ENCODE measurements around the gene BOLA3. TPM values are rescaled to one million over a fixed set of nuclear protein-coding genes. Genes with fewer than 3 reads are reported as not detected.

The BOLA3 gene
- total and polyA plus RNA-seq, 10 of the 15 experiments (the other 5 are each of a cell fraction or from before 2014, with no cell fraction given): 62.6 to 300 (median 134) TPM

GRCh38 chr2:74087696-74088095, 60.0 kb downstream of the BOLA3 start:
- no peak overlapping the region for H2AFZ ChIP-seq (ENCODE audit: control insufficient read depth, low read depth, low read length)
- no peaks in the 10 kb centered on the region for H3K79me2 ChIP-seq (ENCODE audit: control insufficient read depth, insufficient read depth, low read length)
- no peak overlapping the region for H3K4me2 ChIP-seq (ENCODE audit: control insufficient read depth, insufficient read depth)
- ATAC-seq (no peak), DNase-seq (ENCODE audit: low read depth, low spot score) (no peak), FAIRE-seq (no peak)
- no peak overlapping the region for H3K27ac ChIP-seq (ENCODE audit: control insufficient read depth, insufficient read depth)
- H3K9ac ChIP-seq (ENCODE audit: control insufficient read depth, insufficient read depth, low read length): no peak overlapping the region
- RAD21 ChIA-PET (ENCODE audit: unreplicated experiment): interaction anchor here (1.0 kb wide), 1 partner anchor 91 kb away, joined by 3 read pairs; no protein-coding TSS in a partner anchor
- H3K36me3 ChIP-seq (ENCODE audit: control insufficient read depth in 2 of 2, insufficient read depth in 2 of 2, low read length in 1 of 2): peaks cover 34 to 56% of the 10 kb centered on the region in 2 experiments
- BruUV-seq (replicated peaks): no TSS peak
- WGBS (ENCODE audit: insufficient coverage, insufficient replicate concordance, low lambda C conversion rate, missing lambda C conversion rate): 96% methylated on average over 16 of the region's 16 CpGs
- H3K4me1 ChIP-seq (ENCODE audit: control insufficient read depth, insufficient read depth, low read length): no peaks in the 10 kb centered on the region
- intact Hi-C loops (cut with micrococcal nuclease; ENCODE audit: unreplicated experiment) (loop anchor here (10.0 kb wide), 1 partner anchor 263 kb away; the partner anchor contains the start of gene STAMBP), in situ Hi-C loops (cut with MboI) (no loop called here)
- SMC1A ChIA-PET (ENCODE audit: uncharacterized antibody, unreplicated experiment): no interaction called here
- H3K27me3 ChIP-seq (replicated peaks in 1 of 2; ENCODE audit: control insufficient read depth in 2 of 2, insufficient read depth in 2 of 2, low read length in 1 of 2): no peaks in the 10 kb centered on the region
- no peak overlapping the region for H3K4me3 ChIP-seq
- H3K9me3 ChIP-seq (replicated peaks; ENCODE audit: control insufficient read depth, insufficient read depth, low read length): no peaks in the 10 kb centered on the region
- TF ChIP-seq ESRRA (IDR thresholded peaks at IDR 0.05; ENCODE audit: low read length): no peak
- H4K20me1 ChIP-seq (ENCODE audit: control insufficient read depth, insufficient read depth): no peaks in the 10 kb centered on the region
- POLR2A ChIA-PET: interaction anchor here (0.6 kb wide), 1 partner anchor 9 kb away, joined by 3 read pairs; no protein-coding TSS in a partner anchor
- CTCF ChIA-PET: interaction anchor here (1.1 to 1.8 kb wide), 2 partner anchors 23 to 180 kb away, joined by 3 to 4 read pairs; no protein-coding TSS in a partner anchor

GRCh38 chr2:74086021-74086420, 61.7 kb downstream of the BOLA3 start:
- no peak for FAIRE-seq
- H3K79me2 ChIP-seq (ENCODE audit: control insufficient read depth, insufficient read depth, low read length): peaks cover 2% of the 10 kb centered on the region; the same call in 1 of the 2 replicates
- no peak for DNase-seq (ENCODE audit: low read depth, low spot score)
- peaks cover 36 to 51% of the 10 kb centered on the region in 2 experiments for H3K36me3 ChIP-seq (ENCODE audit: control insufficient read depth in 2 of 2, insufficient read depth in 2 of 2, low read length in 1 of 2)
- ChIA-PET SMC1A (ENCODE audit: uncharacterized antibody, unreplicated experiment) (interaction anchor here (0.7 kb wide), 1 partner anchor 258 kb away, joined by 3 read pairs; no protein-coding TSS in a partner anchor), POLR2A (interaction anchor here (0.6 kb wide), 1 partner anchor 135 kb away, joined by 4 read pairs; no protein-coding TSS in a partner anchor), RAD21 (ENCODE audit: unreplicated experiment) (interaction anchor here (0.7 kb wide), 1 partner anchor 99 kb away, joined by 3 read pairs; no protein-coding TSS in a partner anchor), CTCF (no interaction called here)
- in situ Hi-C loops (cut with MboI) (no loop called here), intact Hi-C loops (cut with micrococcal nuclease; ENCODE audit: unreplicated experiment) (loop anchor here (10.0 kb wide), 1 partner anchor 261 kb away; the partner anchor contains the start of gene STAMBP)
- ATAC-seq: no peak
- H3K4me1 ChIP-seq (ENCODE audit: control insufficient read depth, insufficient read depth, low read length): no peaks in the 10 kb centered on the region
- no peaks in the 10 kb centered on the region for H3K27me3 ChIP-seq (replicated peaks in 1 of 2; ENCODE audit: control insufficient read depth in 2 of 2, insufficient read depth in 2 of 2, low read length in 1 of 2)
- WGBS (ENCODE audit: insufficient coverage, insufficient replicate concordance, low lambda C conversion rate, missing lambda C conversion rate): 92% methylated on average over 6 of the region's 6 CpGs
- no peaks in the 10 kb centered on the region for H4K20me1 ChIP-seq (ENCODE audit: control insufficient read depth, insufficient read depth)
- BruUV-seq (replicated peaks): no TSS peak
- H3K4me2 ChIP-seq (ENCODE audit: control insufficient read depth, insufficient read depth): no peak overlapping the region
- H3K9me3 ChIP-seq (replicated peaks; ENCODE audit: control insufficient read depth, insufficient read depth, low read length): no peaks in the 10 kb centered on the region
- no peak overlapping the region for H3K9ac ChIP-seq (ENCODE audit: control insufficient read depth, insufficient read depth, low read length)
- H2AFZ ChIP-seq (ENCODE audit: control insufficient read depth, low read depth, low read length): no peak overlapping the region
- H3K4me3 ChIP-seq: no peak overlapping the region
- H3K27ac ChIP-seq (ENCODE audit: control insufficient read depth, insufficient read depth): no peak overlapping the region
- TF ChIP-seq, protein P1, sequence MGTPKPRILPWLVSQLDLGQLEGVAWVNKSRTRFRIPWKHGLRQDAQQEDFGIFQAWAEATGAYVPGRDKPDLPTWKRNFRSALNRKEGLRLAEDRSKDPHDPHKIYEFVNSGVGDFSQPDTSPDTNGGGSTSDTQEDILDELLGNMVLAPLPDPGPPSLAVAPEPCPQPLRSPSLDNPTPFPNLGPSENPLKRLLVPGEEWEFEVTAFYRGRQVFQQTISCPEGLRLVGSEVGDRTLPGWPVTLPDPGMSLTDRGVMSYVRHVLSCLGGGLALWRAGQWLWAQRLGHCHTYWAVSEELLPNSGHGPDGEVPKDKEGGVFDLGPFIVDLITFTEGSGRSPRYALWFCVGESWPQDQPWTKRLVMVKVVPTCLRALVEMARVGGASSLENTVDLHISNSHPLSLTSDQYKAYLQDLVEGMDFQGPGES (IDR thresholded peaks at IDR 0.05): no peak
- TF ChIP-seq JUNB (IDR thresholded peaks at IDR 0.05) (no peak), SRF (IDR thresholded peaks at IDR 0.05; ENCODE audit: low read depth in 2 of 2, low read length in 2 of 2) (no peak), USF2 (IDR thresholded peaks at IDR 0.05; ENCODE audit: borderline replicate concordance, low read depth, low read length) (no peak), TAF1 (IDR thresholded peaks at IDR 0.05; ENCODE audit: borderline replicate concordance, low read depth, low read length) (no peak), RUNX3 (IDR thresholded peaks at IDR 0.05; ENCODE audit: low read length) (no peak), KLF5 (IDR thresholded peaks at IDR 0.05; ENCODE audit: partially characterized antibody) (no peak), SREBF2 (IDR thresholded peaks at IDR 0.05; ENCODE audit: low read length) (no peak), RB1 (IDR thresholded peaks at IDR 0.05; ENCODE audit: borderline replicate concordance) (no peak), NR2C1 (IDR thresholded peaks at IDR 0.05) (no peak), ATF7 (IDR thresholded peaks at IDR 0.05; ENCODE audit: low read depth) (no peak), GATAD2B (conservative IDR thresholded peaks at IDR 0.05; ENCODE audit: low read depth) (no peak), NR2F1 (conservative IDR thresholded peaks at IDR 0.05) (no peak)
- TF ChIP-seq, protein P2, sequence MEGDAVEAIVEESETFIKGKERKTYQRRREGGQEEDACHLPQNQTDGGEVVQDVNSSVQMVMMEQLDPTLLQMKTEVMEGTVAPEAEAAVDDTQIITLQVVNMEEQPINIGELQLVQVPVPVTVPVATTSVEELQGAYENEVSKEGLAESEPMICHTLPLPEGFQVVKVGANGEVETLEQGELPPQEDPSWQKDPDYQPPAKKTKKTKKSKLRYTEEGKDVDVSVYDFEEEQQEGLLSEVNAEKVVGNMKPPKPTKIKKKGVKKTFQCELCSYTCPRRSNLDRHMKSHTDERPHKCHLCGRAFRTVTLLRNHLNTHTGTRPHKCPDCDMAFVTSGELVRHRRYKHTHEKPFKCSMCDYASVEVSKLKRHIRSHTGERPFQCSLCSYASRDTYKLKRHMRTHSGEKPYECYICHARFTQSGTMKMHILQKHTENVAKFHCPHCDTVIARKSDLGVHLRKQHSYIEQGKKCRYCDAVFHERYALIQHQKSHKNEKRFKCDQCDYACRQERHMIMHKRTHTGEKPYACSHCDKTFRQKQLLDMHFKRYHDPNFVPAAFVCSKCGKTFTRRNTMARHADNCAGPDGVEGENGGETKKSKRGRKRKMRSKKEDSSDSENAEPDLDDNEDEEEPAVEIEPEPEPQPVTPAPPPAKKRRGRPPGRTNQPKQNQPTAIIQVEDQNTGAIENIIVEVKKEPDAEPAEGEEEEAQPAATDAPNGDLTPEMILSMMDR (IDR thresholded peaks at IDR 0.05 in 2 of 3, conservative IDR thresholded peaks at IDR 0.05 in 1 of 3; ENCODE audit: control insufficient read depth in 2 of 3, extremely low read depth in 1 of 3, insufficient read depth in 1 of 3, low read depth in 3 of 3, low read length in 3 of 3): no peak
